Measurements from ENCODE around the gene SERINC5.

DNA sequence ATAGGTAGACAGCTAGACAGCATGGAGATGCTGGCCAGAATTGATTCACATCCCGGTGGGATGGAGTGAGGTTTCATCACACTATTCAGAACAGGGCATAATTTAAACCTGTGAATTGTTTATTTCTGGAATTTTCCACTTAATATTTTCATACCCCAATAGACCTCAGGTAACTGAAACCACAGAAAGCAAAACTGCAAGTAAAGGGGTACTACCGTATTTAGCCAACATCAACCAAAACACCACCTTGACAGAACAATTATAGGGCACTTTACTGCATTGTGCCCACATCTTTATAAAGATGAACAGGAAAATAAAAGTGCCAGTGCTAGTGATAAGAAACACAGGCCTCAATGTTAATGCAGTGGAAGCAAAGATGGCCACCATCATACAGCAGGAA is 7.5 kb downstream of the SERINC5 start:
- no peak for TF ChIP-seq EZH2phosphoT487 (IDR thresholded peaks at IDR 0.05; ENCODE audit: borderline replicate concordance, low read length)
- TF ChIP-seq, protein P1, sequence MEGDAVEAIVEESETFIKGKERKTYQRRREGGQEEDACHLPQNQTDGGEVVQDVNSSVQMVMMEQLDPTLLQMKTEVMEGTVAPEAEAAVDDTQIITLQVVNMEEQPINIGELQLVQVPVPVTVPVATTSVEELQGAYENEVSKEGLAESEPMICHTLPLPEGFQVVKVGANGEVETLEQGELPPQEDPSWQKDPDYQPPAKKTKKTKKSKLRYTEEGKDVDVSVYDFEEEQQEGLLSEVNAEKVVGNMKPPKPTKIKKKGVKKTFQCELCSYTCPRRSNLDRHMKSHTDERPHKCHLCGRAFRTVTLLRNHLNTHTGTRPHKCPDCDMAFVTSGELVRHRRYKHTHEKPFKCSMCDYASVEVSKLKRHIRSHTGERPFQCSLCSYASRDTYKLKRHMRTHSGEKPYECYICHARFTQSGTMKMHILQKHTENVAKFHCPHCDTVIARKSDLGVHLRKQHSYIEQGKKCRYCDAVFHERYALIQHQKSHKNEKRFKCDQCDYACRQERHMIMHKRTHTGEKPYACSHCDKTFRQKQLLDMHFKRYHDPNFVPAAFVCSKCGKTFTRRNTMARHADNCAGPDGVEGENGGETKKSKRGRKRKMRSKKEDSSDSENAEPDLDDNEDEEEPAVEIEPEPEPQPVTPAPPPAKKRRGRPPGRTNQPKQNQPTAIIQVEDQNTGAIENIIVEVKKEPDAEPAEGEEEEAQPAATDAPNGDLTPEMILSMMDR (conservative IDR thresholded peaks at IDR 0.05; ENCODE audit: low read depth, low read length): no peak
- TF ChIP-seq EZH2 (IDR thresholded peaks at IDR 0.05; ENCODE audit: low read length, unreplicated experiment): no peak
